ENCODE results near the gene TUBB8B. TPM values are rescaled to one million over a fixed set of nuclear protein-coding genes. Genes with fewer than 3 reads are reported as not detected.
"Not testable (repeated sequence)": the region's sequence is repeated elsewhere in the genome, so short reads cannot be mapped to it uniquely, and the experiment has no call there.

Gene TUBB8B
- not detected in 2 replicates for total RNA-seq
- not detected for polyA plus RNA-seq (2012)

GRCh38 chr18:49176-49665, at the start of gene TUBB8B:
Gene TUBB8B, minus strand, starts transcription at chr18:49615. Its CDS starts 58 bp downstream, at chr18:49557.
- DNase-seq (ENCODE audit: low read depth), result not testable (repeated sequence)

- DNase-seq (ENCODE audit: low read depth), result not testable (repeated sequence)
These were observed 48.0 kb upstream of the TUBB8B start for GRCh38 chr18:97252-97914.

- not testable (repeated sequence) for DNase-seq (ENCODE audit: low read depth)
These were observed 47.3 kb upstream of the TUBB8B start for GRCh38 chr18:96767-97131.

GRCh38 chr18:96101-96766, 46.8 kb upstream of the TUBB8B start:
- DNase-seq (ENCODE audit: low read depth), result not testable (repeated sequence)

GRCh38 chr18:95580-95979, 46.2 kb upstream of the TUBB8B start:
- DNase-seq (ENCODE audit: low read depth), result not testable (repeated sequence)

GRCh38 chr18:93897-94408, 44.5 kb upstream of the TUBB8B start:
- not testable (repeated sequence) for DNase-seq (ENCODE audit: low read depth)

- not testable (repeated sequence) for DNase-seq (ENCODE audit: low read depth)
These were observed 42.1 kb upstream of the TUBB8B start for GRCh38 chr18:91561-91960.

GRCh38 chr18:90396-91193, 41.2 kb upstream of the TUBB8B start:
- not testable (repeated sequence) for DNase-seq (ENCODE audit: low read depth)

GRCh38 chr18:89124-89523, 39.7 kb upstream of the TUBB8B start:
- not testable (repeated sequence) for DNase-seq (ENCODE audit: low read depth)

GRCh38 chr18:84801-85200, 35.4 kb upstream of the TUBB8B start:
- not testable (repeated sequence) for DNase-seq (ENCODE audit: low read depth)

GRCh38 chr18:82626-83209, 33.3 kb upstream of the TUBB8B start:
- DNase-seq (ENCODE audit: low read depth), result not testable (repeated sequence)

GRCh38 chr18:80881-81280, 31.5 kb upstream of the TUBB8B start:
- not testable (repeated sequence) for DNase-seq (ENCODE audit: low read depth)

GRCh38 chr18:80202-80601, 30.8 kb upstream of the TUBB8B start:
- DNase-seq (ENCODE audit: low read depth), result not testable (repeated sequence)

GRCh38 chr18:75525-76160, 26.2 kb upstream of the TUBB8B start:
- not testable (repeated sequence) for DNase-seq (ENCODE audit: low read depth)

- not testable (repeated sequence) for DNase-seq (ENCODE audit: low read depth)
These were observed 23.9 kb upstream of the TUBB8B start for GRCh38 chr18:73181-73777.

- not testable (repeated sequence) for DNase-seq (ENCODE audit: low read depth)
These were observed 18.3 kb upstream of the TUBB8B start for GRCh38 chr18:67701-68100.

- not testable (repeated sequence) for DNase-seq (ENCODE audit: low read depth)
These were observed 14.9 kb upstream of the TUBB8B start for GRCh38 chr18:64279-64678.

- DNase-seq (ENCODE audit: low read depth), result not testable (repeated sequence)
These were observed 14.2 kb upstream of the TUBB8B start for GRCh38 chr18:63656-64055.

GRCh38 chr18:54388-54787, 5.0 kb upstream of the TUBB8B start:
- DNase-seq (ENCODE audit: low read depth), result not testable (repeated sequence)

GRCh38 chr18:48696-49095, 719 bp downstream of the TUBB8B start:
- DNase-seq (ENCODE audit: low read depth), result not testable (repeated sequence)
